Subcutaneous adipose tissue (tissue), 4 donors: ENCODE measurements around the gene GJA9. TPM values are rescaled to one million over a fixed set of nuclear protein-coding genes. Genes with fewer than 3 reads are reported as not detected.

Source experiments
- total RNA-seq, 4 donors: library from RNA; depleted of rRNA; stranded (reverse); fragments of >200 nt; gene quantifications; one replicate each; pipeline ENCODE4 v1.1.0, GENCODE V29; 2016
- TF ChIP-seq, protein P1 (sequence below): fragments of 450-650 bp; IDR thresholded peaks from one replicate; pipeline ENCODE4 v1.5.1; 2016; ENCODE audit warnings: low read depth, mild to moderate bottlenecking, control low read depth, antibody characterized with exemption, moderate library complexity

GJA9 gene
- total RNA-seq, 4 donors from 2014 or later: not detected

DNA sequence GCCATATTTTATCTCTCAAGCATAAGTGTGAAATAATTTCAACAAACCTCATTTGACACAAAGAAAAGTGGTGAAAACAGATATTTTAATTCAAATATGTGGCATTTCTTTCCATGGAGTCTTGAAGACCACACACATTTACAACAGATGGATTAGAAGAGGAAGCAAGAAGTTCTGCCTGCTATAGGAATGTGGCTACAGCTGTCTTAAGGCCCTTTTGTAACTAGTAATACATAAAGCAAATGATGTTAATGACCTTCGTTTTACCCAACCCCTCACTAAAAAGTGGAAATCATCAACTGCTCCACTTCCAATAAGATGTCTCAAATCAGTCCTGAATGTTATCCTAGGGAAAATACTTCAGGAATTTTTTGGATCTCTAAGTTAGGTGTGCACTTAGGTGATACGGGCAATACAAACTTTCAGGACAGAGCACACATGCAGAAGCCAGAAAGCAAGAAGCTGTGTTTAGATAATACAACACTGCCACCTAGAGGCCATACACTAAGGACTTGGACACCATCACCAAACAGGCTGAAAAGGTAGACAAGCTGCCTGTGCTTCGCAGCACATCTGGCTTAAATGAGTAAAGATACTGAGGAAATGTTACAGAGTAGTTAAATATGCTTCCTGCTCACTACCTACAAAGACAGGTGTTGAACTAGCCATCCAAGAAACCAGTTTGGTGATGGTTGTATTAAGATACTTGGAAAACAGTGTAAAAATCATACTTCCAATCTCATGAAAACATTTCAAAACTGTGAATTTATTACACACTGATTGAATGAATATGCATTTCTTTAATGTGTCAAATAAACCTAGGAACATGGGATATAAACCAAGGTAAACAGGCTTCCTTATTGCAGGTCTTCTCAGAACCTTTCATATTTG, 46.2 kb downstream of the GJA9 start:
- TF ChIP-seq, protein P1, sequence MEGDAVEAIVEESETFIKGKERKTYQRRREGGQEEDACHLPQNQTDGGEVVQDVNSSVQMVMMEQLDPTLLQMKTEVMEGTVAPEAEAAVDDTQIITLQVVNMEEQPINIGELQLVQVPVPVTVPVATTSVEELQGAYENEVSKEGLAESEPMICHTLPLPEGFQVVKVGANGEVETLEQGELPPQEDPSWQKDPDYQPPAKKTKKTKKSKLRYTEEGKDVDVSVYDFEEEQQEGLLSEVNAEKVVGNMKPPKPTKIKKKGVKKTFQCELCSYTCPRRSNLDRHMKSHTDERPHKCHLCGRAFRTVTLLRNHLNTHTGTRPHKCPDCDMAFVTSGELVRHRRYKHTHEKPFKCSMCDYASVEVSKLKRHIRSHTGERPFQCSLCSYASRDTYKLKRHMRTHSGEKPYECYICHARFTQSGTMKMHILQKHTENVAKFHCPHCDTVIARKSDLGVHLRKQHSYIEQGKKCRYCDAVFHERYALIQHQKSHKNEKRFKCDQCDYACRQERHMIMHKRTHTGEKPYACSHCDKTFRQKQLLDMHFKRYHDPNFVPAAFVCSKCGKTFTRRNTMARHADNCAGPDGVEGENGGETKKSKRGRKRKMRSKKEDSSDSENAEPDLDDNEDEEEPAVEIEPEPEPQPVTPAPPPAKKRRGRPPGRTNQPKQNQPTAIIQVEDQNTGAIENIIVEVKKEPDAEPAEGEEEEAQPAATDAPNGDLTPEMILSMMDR: no peak

DNA sequence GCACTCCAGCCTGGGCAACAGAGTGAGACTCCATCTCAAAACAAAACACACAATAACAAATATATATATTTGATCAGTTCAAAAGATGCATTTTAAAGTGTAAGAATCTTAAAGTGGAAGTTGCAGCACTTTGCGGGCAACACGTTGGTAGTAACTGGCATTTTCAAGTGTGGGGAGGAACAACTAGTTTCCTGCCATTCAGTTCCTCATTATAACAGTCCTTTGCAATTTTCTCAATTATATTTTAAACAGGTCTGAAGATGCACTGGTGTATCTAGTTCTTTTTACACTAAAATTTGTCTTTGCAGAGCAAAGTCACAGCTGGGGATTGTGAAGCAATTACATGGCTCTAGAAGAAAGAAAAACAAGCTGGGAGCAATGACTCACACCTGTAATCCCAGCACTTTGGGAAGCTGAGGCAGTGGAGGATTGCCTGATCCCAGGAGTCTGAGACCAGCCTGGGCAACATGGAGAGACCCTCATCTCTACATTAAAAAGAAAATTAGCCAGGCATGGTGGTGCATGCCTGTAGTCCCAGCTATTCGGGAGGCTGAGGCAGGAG, 47.1 kb downstream of the GJA9 start:
- TF ChIP-seq, protein P1: no peak

DNA sequence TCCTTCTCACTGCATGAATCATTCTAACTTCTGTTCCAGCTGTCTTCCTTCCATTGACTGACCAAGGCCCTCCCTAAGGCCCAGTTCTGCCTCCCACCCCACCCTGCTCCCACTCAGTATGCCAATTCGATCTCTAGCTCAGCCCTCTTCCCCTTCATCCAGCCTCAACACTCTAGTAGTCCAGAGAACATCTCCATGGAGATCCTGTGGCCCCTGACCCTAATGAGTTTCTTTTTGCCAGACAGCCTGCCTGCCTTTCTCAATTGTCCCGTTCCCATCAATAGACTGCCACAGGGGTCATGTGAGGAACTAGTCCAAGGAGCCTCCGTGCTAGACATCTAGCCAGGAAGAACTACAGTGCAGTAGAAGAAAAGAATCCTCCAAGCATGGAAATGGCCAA, 48.2 kb downstream of the GJA9 start:
- TF ChIP-seq, protein P1: no peak

DNA sequence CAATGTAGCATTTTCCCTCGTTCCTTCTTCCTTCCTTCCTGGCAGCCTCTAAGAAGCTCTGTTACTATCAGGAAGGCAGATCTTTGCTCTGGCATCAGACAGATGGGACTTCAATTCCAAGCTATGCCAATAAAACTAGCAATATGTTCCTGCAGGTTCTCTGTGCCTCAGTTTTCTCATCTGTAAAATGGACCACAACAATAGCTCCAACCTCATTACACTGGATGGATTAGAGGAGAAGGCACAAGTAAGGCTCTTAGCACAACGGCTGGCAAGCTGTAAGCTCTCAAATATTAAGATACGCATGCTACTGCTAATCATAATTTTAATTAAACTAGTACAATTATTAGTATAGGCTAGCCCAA, 49.0 kb downstream of the GJA9 start:
- TF ChIP-seq, protein P1: no peak

DNA sequence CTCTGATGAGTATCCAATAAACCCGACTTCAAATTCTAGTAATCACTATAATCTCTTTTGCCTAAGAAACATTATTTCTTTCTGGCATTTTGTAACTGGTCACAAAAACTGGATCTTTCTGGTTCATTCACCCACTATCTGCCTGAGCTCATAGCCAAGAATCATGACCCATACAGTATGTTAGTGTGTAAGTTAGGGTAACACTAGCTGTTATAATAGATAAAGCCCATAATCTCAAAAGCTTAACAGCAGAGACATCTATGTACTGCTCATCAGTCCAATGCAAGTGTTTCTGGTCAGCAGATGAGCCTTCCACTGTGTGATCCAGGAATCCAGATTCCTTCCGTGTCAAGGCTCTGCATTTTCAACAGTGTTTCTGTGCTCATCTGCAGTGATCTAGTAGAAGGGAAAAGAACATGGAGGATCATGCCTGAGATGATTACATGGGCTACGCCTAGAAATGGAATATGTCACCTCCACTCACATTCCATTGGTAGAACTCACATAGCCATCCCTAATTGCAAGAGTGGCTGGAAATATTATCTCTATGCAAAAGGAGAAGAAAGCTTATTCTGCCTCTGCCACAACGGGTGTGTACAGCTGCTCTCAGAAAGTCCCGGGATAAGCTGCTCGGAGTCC, 49.5 kb downstream of the GJA9 start:
- TF ChIP-seq, protein P1: no peak

DNA sequence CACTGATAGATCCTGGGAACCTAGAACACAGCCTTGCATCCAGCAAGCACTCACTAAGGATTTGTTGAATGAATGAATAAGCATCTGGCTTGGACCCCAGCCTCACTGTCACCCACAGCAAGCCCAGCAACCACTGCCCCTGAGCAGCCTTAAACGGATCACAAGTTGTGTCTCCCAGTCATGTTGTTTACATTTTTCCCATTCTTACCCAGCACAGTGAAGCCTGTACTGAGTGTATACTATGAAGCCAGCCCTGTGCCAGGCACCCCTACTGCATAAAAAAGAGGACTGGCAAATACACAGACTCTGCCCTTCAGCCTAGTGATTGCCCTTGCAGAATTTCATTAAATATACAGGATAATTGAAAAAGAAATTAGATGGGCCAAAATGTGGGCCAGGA, 52.0 kb downstream of the GJA9 start:
- TF ChIP-seq, protein P1: no peak

DNA sequence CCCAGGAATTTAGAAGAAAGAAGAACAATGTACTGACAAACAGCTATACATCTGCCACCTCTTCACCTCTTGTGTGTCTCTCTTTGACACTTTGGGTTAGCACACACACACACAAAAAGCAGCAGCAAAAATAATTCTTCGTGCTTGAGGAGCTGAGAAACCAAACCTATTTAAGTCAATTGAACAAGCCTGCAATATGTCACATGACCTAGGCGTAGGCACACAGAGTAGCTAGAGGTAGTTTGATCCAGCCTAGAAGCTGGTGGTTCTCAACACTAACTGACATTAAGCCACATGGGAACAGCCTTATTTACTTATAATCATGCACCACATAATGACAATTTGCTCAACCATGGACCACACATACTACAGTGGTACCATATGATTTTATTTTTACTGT, 54.1 kb downstream of the GJA9 start:
- TF ChIP-seq, protein P1: no peak
